Measurements from ENCODE around the gene MMP17.

Gene MMP17

GRCh38 chr12:131830914-131831571 is 2.9 kb downstream of the MMP17 start:
- DNase-seq (ENCODE audit: low read depth in 2 of 2): no peak

- no peak for DNase-seq (ENCODE audit: low read depth in 2 of 2)
These were observed 3.4 kb downstream of the MMP17 start for GRCh38 chr12:131831635-131832041.

GRCh38 chr12:131832321-131833231 is 4.4 kb downstream of the MMP17 start:
- DNase-seq (ENCODE audit: low read depth in 2 of 2): no peak

- no peak for DNase-seq (ENCODE audit: low read depth in 2 of 2)
These were observed 5.2 kb downstream of the MMP17 start for GRCh38 chr12:131833288-131833895.

DNA sequence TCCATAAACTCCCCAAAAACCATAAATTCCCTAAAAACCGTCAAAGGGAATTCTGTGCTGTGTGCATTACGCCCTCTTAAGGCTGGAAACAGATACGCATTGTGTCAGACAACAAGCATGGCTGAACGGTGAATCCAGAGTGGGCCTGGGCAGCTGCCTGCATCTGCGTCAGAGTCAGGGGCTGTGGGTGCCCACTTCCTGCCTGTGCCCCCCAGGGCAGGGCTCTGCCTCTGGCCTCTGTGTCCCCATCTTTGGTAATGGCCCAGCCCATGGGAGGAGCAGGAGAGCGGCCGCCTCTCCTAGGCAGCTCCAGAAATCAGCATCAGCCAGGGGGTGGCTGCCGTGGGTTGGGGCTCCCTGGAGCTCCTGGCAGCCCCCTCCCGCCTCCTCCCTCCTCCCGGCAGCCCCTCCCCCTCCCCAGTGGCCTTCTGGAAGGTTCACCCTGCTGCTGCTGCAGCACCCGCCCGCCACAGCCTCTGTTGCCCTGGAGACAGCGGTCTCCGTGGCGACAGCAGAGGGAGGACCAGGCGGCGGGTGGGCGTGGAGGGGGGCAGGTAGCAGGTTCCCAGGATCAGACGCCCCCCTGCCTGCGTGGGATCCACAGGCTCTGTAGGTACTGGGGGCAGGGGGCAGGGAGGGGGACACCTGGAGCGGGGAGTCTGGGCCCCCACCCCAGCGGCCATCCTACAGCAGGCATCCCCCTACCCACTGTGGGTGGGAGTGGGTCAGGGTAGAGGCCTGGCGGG is 5.9 kb downstream of the MMP17 start:
- DNase-seq (ENCODE audit: low read depth in 2 of 2): no peak

DNA sequence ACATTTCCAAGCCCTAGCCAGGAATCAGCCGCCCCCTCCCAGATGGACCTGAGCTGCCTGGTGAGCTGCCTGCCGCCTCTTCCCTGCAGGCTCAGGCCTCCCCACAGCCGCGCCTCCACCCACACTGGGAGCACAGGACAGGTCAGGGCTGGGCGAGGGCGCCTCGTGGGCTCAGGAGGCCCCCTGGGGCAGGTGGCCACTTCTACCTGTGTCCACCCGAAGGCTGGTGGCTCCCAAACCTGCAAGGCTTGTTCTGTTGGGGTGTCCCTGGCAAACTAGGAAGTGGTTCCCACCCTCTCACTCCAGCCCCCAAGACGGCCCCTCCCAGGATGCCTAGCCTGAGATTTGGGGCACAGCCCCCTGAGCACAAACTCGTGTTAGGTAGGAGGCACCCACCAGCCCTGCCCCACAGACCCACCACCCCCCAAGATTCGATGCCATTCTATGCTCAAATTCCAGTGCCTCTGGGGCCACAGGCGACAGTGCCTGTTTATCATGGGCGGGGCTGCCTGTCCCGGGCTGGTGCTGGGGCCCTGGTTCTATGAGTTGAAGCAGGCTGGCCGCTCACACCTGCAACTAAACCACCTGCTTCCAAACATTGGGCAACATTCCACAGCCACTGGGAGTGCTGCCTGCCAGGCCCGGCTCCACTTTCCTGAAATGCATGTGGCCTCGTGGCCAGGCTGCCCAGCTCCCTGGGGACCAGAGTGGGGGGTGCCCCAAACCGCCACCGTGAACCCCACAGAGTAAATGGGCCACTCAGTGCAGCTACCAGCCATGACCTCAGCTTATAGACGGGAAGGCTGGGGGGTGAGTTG is 6.8 kb downstream of the MMP17 start:
- DNase-seq (ENCODE audit: low read depth in 2 of 2): no peak

DNA sequence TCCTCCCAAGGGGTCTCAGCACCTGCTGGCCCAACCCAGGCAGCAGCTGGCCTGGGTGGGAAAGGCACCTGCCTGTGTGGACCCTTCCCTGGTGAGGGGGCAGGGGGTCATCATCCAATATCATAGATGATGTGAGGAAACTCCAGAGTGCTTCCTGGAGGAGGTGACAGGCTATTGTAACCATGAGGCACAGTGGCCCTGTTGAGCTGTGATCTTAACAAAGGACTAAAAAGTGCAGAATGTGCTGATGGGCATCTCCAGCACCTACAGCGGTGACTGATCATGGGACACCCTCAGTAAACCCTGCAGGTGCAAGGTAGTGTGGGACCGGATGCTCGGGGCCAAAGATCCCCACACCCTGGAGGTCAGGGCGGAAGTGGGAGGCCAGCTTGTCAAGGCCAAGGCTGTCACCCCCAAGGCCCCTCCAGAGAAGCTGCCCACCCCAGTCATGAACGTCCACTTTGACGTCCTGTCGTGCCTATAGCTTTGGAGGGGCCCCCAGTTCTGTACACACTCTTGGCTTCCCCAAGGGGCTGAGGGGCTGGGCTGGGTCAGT is 7.5 kb downstream of the MMP17 start:
- no peak for DNase-seq (ENCODE audit: low read depth in 2 of 2)

GRCh38 chr12:131836193-131836592 is 8.0 kb downstream of the MMP17 start:
- no peak for DNase-seq (ENCODE audit: low read depth in 2 of 2)

DNA sequence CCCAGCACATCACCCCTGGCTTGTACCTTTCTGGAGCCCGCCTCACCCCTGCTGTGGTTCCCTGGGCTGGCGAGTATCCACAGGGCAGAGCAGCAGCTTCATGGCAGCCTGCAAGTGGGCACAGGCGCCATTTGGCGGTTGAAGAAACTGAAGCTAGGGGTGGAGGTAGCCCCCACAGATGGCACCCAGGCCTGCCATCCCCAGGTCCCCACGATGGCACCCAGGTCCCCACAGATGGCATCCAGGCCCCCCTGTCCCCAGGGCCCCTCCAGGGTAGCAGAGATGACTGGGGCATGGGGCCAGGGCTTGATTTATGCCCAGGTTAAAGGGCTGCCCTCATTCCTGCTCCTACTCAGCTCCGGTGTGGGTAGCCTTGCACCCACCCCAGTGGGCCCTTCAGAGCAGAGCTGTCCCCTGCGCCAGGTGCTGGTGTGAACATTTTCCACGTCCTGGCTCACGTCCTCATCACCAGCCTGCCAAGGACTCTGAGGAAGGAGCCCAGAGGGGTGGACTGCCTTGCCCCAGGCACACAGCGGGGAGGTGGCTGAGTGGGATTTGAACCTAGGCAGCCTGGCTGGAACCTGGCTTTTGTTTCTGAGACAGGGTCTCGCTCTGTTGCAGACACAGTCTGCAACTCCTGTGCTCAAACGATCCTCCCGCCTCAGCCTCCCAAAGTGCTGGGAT is 8.7 kb downstream of the MMP17 start:
- DNase-seq (ENCODE audit: low read depth in 2 of 2): no peak

GRCh38 chr12:131840643-131841416 is 12.6 kb downstream of the MMP17 start:
- no peak for DNase-seq (ENCODE audit: low read depth in 2 of 2)

DNA sequence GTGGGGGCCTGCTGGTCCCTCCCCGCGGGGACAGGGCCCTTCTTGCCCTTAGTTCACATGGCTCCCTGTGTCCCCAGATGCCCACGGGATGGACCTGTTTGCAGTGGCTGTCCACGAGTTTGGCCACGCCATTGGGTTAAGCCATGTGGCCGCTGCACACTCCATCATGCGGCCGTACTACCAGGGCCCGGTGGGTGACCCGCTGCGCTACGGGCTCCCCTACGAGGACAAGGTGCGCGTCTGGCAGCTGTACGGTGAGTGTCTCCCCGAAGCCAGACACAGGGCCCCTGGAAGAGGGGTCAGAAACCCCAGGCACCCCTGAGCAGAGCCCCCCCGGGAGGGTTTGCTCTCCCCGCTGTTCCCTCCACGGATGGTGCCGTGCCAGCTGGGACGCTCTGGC is 13.4 kb downstream of the MMP17 start:
- DNase-seq (ENCODE audit: low read depth in 2 of 2): no peak

DNA sequence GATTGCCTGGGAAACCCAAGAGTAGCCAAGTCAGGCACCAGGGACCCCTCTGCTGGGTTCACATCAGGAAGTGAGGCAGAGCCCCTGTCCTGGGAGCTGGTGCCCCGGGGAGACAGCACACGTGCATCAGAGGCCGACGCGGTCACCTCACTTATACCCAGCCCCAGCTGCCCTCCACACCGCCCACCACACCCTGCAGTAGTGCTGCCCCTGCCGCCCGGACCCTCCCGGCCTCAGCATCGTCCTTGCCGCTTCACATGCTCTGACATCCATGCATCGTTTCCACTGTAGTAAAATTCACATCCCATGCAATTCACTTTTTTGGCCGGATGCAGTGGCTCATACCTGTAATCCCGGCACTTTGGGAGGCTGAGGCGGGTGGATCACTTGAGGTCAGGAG is 14.0 kb downstream of the MMP17 start:
- no peak for DNase-seq (ENCODE audit: low read depth in 2 of 2)

- no peak for DNase-seq (ENCODE audit: low read depth in 2 of 2)
These were observed 15.3 kb downstream of the MMP17 start for GRCh38 chr12:131843527-131843926.

DNA sequence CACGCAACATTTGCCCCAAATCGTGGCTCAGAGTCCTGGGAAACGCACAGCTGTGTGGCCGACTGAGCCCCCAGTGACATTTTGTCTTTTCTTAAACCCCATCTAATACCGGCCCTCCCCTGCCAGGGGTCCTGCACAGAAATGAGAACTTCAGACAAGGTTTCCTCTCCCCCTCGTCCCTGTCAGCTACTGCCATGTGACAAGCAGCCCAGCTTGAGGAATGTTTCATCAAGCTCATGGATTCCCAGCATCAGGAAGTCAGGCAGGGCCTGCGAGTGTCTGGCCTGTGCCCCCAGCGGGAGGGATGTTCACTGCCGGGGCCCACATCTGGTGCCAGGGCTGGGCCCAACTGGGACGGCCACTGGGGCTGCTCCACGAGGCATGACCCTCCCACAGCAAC is 15.9 kb downstream of the MMP17 start:
- DNase-seq (ENCODE audit: low read depth in 2 of 2): no peak

GRCh38 chr12:131844656-131845055 is 16.5 kb downstream of the MMP17 start:
- no peak for DNase-seq (ENCODE audit: low read depth in 2 of 2)

GRCh38 chr12:131845121-131845520 is 16.9 kb downstream of the MMP17 start:
- no peak for DNase-seq (ENCODE audit: low read depth in 2 of 2)

DNA sequence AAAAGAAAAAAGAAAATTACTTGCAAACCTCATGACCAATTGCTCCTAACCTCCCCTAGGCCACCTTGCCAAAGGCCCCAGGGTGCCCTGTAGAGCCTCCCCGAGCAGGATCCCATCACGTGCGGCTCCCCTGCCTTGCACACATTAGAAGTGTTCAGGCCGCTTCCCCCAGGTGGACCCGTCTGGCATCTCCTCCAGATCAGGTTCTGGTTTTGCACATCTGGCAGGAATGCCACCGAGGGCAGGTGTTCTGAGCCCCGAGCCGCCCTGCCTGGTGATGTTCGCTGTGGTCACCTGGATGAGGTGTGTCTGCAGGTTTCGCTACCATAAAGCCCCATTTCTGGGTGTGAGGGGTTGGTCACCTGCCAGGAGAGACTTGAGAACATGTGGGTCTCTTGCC is 19.3 kb downstream of the MMP17 start:
- no peak for DNase-seq (ENCODE audit: low read depth in 2 of 2)

DNA sequence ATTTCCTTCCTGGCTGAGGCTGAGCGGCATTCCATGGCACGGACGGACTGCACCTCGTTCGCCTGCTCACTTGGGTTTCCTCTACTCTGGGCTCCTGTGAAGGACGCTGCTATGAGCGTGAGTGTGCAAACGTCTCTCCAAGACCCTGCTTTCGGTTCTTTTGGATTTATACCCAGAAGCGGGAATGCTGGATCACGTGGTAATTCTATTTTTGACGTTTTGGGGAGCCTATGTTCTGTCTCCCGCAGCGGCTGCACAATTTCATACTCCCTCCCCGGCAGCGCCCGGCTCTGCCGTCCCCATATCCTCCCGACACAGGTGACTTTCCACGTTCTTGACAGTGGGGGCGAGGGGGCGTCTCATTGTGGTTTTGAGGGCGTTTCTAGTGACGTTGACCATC is 20.6 kb downstream of the MMP17 start:
- no peak for DNase-seq (ENCODE audit: low read depth in 2 of 2)

GRCh38 chr12:131849700-131850553 is 21.7 kb downstream of the MMP17 start:
- no peak for DNase-seq (ENCODE audit: low read depth in 2 of 2)
